SK-N-SH (cell line): ENCODE measurements around the gene ZNF385A.

Experiments
- EZH2phosphoT487 ChIP-seq: fragments of 200-600 bp; sonication (generic); IDR thresholded peaks from 2 replicates; pipeline ENCODE4 v1.6.1; 2017; ENCODE audit warnings: low read depth, mixed run types, mild to moderate bottlenecking, antibody characterized with exemption, moderate library complexity, borderline replicate concordance
- FOXJ3 ChIP-seq: sonication (generic); formaldehyde crosslinking; IDR thresholded peaks from 2 replicates; pipeline ENCODE4 v1.5.1; 2020; ENCODE audit warnings: mild to moderate bottlenecking, missing genetic modification reagents
- MAX ChIP-seq: IDR thresholded peaks from 2 replicates; pipeline ENCODE4 v1.4.0; 2012; ENCODE audit warnings: low read depth
- POLR2AphosphoS5 ChIP-seq: IDR thresholded peaks from 2 replicates; pipeline ENCODE4 v1.6.1; 2012; ENCODE audit warnings: low read depth, low read length
- TF ChIP-seq, protein P1 (sequence below): fragments of 200-600 bp; sonication (generic); IDR thresholded peaks from 2 replicates; pipeline ENCODE4 v1.6.1; 2017; ENCODE audit warnings: antibody characterized with exemption, mild to moderate bottlenecking, moderate library complexity

- TF ChIP-seq POLR2AphosphoS5, result no peak
- TF ChIP-seq, protein P1, sequence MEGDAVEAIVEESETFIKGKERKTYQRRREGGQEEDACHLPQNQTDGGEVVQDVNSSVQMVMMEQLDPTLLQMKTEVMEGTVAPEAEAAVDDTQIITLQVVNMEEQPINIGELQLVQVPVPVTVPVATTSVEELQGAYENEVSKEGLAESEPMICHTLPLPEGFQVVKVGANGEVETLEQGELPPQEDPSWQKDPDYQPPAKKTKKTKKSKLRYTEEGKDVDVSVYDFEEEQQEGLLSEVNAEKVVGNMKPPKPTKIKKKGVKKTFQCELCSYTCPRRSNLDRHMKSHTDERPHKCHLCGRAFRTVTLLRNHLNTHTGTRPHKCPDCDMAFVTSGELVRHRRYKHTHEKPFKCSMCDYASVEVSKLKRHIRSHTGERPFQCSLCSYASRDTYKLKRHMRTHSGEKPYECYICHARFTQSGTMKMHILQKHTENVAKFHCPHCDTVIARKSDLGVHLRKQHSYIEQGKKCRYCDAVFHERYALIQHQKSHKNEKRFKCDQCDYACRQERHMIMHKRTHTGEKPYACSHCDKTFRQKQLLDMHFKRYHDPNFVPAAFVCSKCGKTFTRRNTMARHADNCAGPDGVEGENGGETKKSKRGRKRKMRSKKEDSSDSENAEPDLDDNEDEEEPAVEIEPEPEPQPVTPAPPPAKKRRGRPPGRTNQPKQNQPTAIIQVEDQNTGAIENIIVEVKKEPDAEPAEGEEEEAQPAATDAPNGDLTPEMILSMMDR, result no peak
- TF ChIP-seq FOXJ3, result no peak
- no peak for TF ChIP-seq EZH2phosphoT487
- TF ChIP-seq MAX, result no peak
These were observed 9.2 kb upstream of the ZNF385A start for GRCh38 chr12:54393743-54394142.
